Hepatocyte (in vitro differentiated cells): ENCODE measurements around the gene RPS6KC1. TPM values are rescaled to one million over a fixed set of nuclear protein-coding genes. Genes with fewer than 3 reads are reported as not detected.

Source experiments
- DNase-seq: peaks from one replicate; pipeline ENCODE4 v3.0.0-alpha.2; 2016; ENCODE audit warnings: low spot score
- H2AFZ ChIP-seq: fragments of 200-600 bp; sonication (generic); 2 replicates; pipeline ENCODE4 v1.6.0; 2016; ENCODE audit warnings: antibody characterized with exemption, mild to moderate bottlenecking
- H3K27ac ChIP-seq: fragments of 200-600 bp; sonication (generic); 2 replicates; pipeline ENCODE4 v1.5.1; 2016; ENCODE audit warnings: mild to moderate bottlenecking
- H3K27me3 ChIP-seq: fragments of 200-600 bp; sonication (generic); 2 replicates; pipeline ENCODE4 v1.6.1; 2016
- H3K36me3 ChIP-seq: fragments of 200-600 bp; sonication (generic); replicated peaks from 2 replicates; pipeline ENCODE4 v1.5.1; 2016; ENCODE audit warnings: low read depth; ENCODE audit not compliant: insufficient read depth
- H3K4me1 ChIP-seq: fragments of 200-600 bp; sonication (generic); 2 replicates; pipeline ENCODE4 v1.5.1; 2016; ENCODE audit warnings: mild to moderate bottlenecking, moderate library complexity; ENCODE audit not compliant: insufficient read depth
- H3K4me2 ChIP-seq: fragments of 200-600 bp; sonication (generic); 2 replicates; pipeline ENCODE4 v1.6.0; 2016
- H3K4me3 ChIP-seq: fragments of 200-600 bp; sonication (generic); 2 replicates; pipeline ENCODE4 v1.5.1; 2016; ENCODE audit warnings: mild to moderate bottlenecking
- H3K79me2 ChIP-seq: fragments of 200-600 bp; sonication (generic); 2 replicates; pipeline ENCODE4 v1.6.0; 2017; ENCODE audit warnings: mild to moderate bottlenecking
- H3K9me2 ChIP-seq: fragments of 200-600 bp; sonication (generic); replicated peaks from 2 replicates; pipeline ENCODE4 v1.6.0; 2017; ENCODE audit warnings: mild to moderate bottlenecking; ENCODE audit not compliant: insufficient read depth
- H3K9me3 ChIP-seq: fragments of 200-600 bp; sonication (generic); 2 replicates; pipeline ENCODE4 v1.5.1; 2016; ENCODE audit warnings: low read depth, mild to moderate bottlenecking
- H4K20me1 ChIP-seq: fragments of 200-600 bp; sonication (generic); 2 replicates; pipeline ENCODE4 v1.6.0; 2016; ENCODE audit warnings: mild to moderate bottlenecking; ENCODE audit not compliant: insufficient read depth, poor library complexity, severe bottlenecking
- EZH2 ChIP-seq: fragments of 200-600 bp; sonication (generic); IDR thresholded peaks from 2 replicates; pipeline ENCODE4 v1.6.1; 2016; ENCODE audit warnings: antibody characterized with exemption, mild to moderate bottlenecking, borderline replicate concordance
- EZH2phosphoT487 ChIP-seq: fragments of 200-600 bp; sonication (generic); IDR thresholded peaks from one replicate; pipeline ENCODE4 v1.6.1; 2018; ENCODE audit warnings: antibody characterized with exemption, mild to moderate bottlenecking, low read depth, moderate library complexity; ENCODE audit not compliant: unreplicated experiment, severe bottlenecking
- WGBS: methylation state at CpG from one replicate; pipeline ENCODE4 v1.1.6; 2016; ENCODE audit warnings: low lambda C conversion rate; ENCODE audit errors: missing lambda C conversion rate; 5-methylcytosine and 5-hydroxymethylcytosine counted together
- polyA plus RNA-seq: library from polyadenylated mRNA; unstranded; fragments of >200 nt; fragmentation: Nextera tagmentation; extraction: Ambion mirVana; gene quantifications from 2 replicates; pipeline ENCODE4 v1.2.1, GENCODE V29; 2016
- total RNA-seq: library from RNA; depleted of rRNA; stranded (reverse); fragments of >200 nt; gene quantifications from 2 replicates; pipeline ENCODE4 v1.2.3, GENCODE V29; 2014
- TF ChIP-seq, protein P1 (sequence below): fragments of 200-600 bp; sonication (generic); IDR thresholded peaks from 2 replicates; pipeline ENCODE4 v1.5.1; 2016; ENCODE audit warnings: antibody characterized with exemption, mild to moderate bottlenecking; ENCODE audit not compliant: poor library complexity

The RPS6KC1 gene
- total and polyA plus RNA-seq, 2 experiments from 2014 or later: 10.0 to 26.9 TPM

DNA sequence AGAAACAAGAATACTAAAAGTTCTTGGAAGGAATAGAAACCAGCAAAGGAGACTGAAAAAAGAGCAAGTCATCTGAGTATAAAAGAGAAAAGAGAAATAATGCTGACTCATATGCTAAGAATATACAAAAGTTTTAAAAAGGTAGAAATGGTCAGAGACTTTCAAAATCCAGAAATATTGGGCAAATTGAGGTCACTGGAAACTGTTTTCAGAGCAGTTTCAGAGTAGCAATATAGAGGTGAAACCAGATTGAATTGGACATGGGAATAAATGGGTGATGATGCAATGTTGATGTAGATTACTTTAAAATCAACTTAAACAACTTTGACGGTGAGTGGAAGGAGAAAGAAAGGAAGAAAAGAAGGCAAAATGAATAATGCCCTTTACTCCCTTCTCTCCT lies 1.8 kb upstream of the RPS6KC1 start:
- Histone ChIP-seq H4K20me1 (no peaks in the 10 kb centered on the region), H3K79me2 (peaks cover 24% of the 10 kb centered on the region), H3K9me3 (no peaks in the 10 kb centered on the region), H3K4me3 (no peak overlapping the region), H3K4me2 (no peak overlapping the region), H3K27me3 (no peaks in the 10 kb centered on the region), H3K4me1 (peaks cover 23% of the 10 kb centered on the region), H3K9me2 (no peaks in the 10 kb centered on the region), H3K27ac (no peak overlapping the region), H3K36me3 (no peaks in the 10 kb centered on the region), H2AFZ (no peak overlapping the region)
- WGBS: 86% methylated on average over 1 of the region's 1 CpG
- TF ChIP-seq, protein P1, sequence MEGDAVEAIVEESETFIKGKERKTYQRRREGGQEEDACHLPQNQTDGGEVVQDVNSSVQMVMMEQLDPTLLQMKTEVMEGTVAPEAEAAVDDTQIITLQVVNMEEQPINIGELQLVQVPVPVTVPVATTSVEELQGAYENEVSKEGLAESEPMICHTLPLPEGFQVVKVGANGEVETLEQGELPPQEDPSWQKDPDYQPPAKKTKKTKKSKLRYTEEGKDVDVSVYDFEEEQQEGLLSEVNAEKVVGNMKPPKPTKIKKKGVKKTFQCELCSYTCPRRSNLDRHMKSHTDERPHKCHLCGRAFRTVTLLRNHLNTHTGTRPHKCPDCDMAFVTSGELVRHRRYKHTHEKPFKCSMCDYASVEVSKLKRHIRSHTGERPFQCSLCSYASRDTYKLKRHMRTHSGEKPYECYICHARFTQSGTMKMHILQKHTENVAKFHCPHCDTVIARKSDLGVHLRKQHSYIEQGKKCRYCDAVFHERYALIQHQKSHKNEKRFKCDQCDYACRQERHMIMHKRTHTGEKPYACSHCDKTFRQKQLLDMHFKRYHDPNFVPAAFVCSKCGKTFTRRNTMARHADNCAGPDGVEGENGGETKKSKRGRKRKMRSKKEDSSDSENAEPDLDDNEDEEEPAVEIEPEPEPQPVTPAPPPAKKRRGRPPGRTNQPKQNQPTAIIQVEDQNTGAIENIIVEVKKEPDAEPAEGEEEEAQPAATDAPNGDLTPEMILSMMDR: no peak
- TF ChIP-seq EZH2phosphoT487 (no peak), EZH2 (no peak)
- no peak for DNase-seq

DNA sequence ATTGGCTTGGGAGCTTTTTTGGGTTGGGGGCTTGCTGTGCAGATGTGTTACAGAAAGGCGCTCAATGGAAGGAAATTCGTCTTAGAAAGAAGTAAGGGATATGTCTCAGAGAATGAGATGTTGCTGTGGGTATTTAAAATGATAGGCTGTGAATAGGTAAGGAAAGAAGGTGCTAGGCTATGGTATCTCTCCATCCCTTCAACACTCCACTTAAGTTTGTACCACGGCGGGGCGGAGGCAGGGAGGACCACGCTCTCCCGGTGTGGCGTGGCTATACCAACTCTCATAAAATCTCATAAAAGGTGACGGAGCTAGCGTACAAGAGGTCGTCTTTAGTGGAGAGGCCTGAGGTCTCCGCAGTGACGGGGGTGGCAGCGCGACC lies 305 bp upstream of the RPS6KC1 start:
- Histone ChIP-seq H3K27ac (peak overlapping the region; percentile 90), H3K36me3 (no peaks in the 10 kb centered on the region), H3K4me2 (peak overlapping the region; percentile 87), H3K79me2 (peaks cover 39% of the 10 kb centered on the region), H3K9me3 (no peaks in the 10 kb centered on the region), H3K9me2 (no peaks in the 10 kb centered on the region), H3K27me3 (no peaks in the 10 kb centered on the region), H2AFZ (peak overlapping the region; percentile 82), H3K4me1 (peaks cover 16% of the 10 kb centered on the region), H3K4me3 (peak overlapping the region; percentile 81), H4K20me1 (no peaks in the 10 kb centered on the region)
- WGBS: 26% methylated on average over 15 of the region's 15 CpGs
- TF ChIP-seq, protein P1: no peak
- TF ChIP-seq EZH2 (no peak), EZH2phosphoT487 (no peak)
- DNase-seq: no peak

DNA sequence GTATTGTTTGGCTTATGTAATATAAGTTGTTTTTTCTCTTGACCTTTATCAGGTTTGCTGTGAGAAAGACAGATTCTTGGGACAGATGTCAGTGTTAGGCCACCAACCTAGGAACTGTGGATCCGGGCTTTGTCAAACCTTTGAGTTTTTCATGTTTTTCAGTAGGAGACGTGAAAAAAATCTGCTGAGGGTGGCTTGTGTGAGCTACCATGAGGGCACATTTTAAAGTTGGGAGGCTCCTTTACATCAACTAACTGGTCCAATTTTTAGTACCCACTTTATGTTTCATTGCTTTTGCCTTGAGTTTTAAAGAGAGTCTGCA lies 801 bp downstream of the RPS6KC1 start:
- peak overlapping the region; percentile 82 for H2AFZ ChIP-seq
- 34% methylated on average over 2 of the region's 2 CpGs for WGBS
- H3K4me3 ChIP-seq: peak overlapping the region; percentile 81
- H3K36me3 ChIP-seq: no peaks in the 10 kb centered on the region
- peak overlapping the region; percentile 90 for H3K27ac ChIP-seq
- peak overlapping the region; percentile 87 for H3K4me2 ChIP-seq
- DNase-seq: no peak
- TF ChIP-seq, protein P1: no peak
- TF ChIP-seq EZH2 (no peak), EZH2phosphoT487 (no peak)
- peaks cover 50% of the 10 kb centered on the region for H3K79me2 ChIP-seq
- H4K20me1 ChIP-seq: no peaks in the 10 kb centered on the region
- H3K4me1 ChIP-seq: peaks cover 6% of the 10 kb centered on the region
- H3K9me2 ChIP-seq: no peaks in the 10 kb centered on the region
- H3K27me3 ChIP-seq: no peaks in the 10 kb centered on the region
- no peaks in the 10 kb centered on the region for H3K9me3 ChIP-seq

DNA sequence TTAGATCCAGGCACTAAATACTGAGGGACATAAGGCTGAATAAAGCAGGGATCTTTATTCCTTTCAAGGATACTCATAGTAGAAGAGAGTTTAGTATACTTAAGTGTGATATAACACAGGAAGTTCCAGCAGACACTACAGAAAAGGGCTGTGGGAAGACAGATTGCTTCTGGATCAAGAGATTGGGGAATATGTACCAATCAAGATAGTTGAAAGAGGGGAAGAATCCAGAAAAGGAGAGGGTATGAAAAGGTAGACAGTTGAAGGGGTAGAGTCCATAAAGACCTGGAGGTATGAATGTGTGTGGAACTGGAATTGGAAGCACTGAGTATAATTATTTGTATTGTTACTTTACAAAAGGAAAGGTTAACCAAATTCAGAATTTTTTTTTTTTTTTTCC lies 2.4 kb downstream of the RPS6KC1 start:
- peaks cover 65% of the 10 kb centered on the region for H3K79me2 ChIP-seq
- DNase-seq: no peak
- TF ChIP-seq EZH2 (no peak), EZH2phosphoT487 (no peak)
- TF ChIP-seq, protein P1: no peak

More for the DNA sequence above, 2.4 kb downstream of the RPS6KC1 start:
- Histone ChIP-seq H3K9me2 (no peaks in the 10 kb centered on the region), H3K4me3 (no peak overlapping the region), H3K36me3 (no peaks in the 10 kb centered on the region), H3K4me2 (peak overlapping the region; percentile 87), H3K27ac (no peak overlapping the region), H3K27me3 (no peaks in the 10 kb centered on the region), H3K9me3 (no peaks in the 10 kb centered on the region), H4K20me1 (no peaks in the 10 kb centered on the region), H2AFZ (no peak overlapping the region), H3K4me1 (peaks cover 6% of the 10 kb centered on the region)
